DLD1 (cell line): ENCODE data around the gene CENPP.

Experiments used
- in situ Hi-C: cut with HindIII; loops from 2 replicates; pipeline ENCODE4 v1.10.0; 2017; ENCODE audit warnings: low sequenced_read_pairs

Gene CENPP

DNA sequence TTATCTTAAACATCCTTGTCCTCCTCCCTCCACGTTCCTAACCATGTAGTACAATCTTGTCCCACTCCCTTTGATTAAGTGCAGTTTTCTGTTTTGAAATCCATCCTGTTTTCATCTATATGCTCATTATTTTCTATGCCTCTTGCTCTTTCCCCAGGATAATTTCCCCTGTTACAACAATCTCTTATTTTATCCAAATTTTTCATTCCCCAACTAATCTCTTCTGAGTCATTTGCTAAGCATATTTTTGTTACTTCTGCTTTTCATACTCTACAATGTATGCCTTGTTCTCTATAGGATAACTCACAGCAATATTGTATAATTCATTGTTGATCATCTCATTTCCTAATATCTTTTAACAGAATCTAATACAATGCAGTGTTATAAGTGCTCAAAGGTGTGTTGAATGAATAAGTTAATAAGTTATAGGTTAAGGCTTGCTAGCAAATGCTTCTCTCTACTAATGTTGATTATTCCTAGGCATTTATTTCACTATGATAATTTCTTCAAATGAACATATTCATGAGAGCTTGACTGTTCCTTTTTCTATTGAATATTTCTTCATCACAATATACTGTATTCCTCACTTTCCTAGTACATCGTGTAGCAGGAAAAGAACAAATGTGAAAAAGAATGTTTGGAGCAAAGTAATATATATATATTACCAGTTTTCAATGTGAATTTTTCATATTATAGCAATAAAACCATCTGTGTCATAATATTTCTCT is 97.0 kb downstream of the CENPP start:
- in situ Hi-C loops, result no loop called here

DNA sequence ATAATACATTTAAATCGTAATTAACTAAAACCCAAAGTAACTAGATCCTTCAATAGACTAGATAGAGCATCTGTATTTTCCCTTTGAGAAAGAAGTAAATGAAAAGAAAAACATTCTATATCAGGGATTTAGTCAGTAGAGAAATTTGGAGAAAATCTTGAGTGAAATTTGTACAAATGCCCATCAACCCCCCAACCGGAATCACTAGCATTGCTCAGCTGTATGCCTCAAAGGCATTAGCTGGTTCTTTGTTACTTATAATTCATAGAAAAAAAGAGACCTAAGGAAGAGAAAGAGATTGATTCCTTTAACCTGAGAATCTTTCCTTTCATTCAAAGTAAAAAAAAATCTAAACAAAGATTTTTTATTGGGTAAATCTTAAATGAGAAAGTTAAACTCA is 97.9 kb downstream of the CENPP start:
- in situ Hi-C loops, result no loop called here

DNA sequence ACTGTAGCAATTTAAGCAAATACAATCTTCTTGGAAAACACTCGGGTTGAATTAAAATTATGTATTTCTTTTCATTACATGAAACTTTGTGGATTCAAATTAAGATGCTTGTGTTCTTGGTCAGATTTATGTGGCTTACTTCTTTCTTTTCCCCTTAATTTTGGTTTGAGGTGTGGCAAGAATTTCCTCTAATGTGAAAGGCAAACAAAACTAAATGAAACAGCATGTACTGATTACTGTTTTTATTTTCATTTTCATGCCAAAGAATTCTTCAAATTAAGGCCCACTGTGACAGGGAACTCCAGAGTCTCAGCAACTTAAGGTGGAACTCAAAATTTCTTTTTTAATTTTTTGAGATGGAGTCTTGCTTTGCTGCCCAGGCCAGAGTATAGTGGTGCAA is 98.6 kb downstream of the CENPP start, which contains the start of gene OMD:
OMD (minus strand) TSS at position 132 of the 400 bp plus-strand sequence. CDS start 6,913 bp downstream, outside the sequence.
- in situ Hi-C loops, result no loop called here

DNA sequence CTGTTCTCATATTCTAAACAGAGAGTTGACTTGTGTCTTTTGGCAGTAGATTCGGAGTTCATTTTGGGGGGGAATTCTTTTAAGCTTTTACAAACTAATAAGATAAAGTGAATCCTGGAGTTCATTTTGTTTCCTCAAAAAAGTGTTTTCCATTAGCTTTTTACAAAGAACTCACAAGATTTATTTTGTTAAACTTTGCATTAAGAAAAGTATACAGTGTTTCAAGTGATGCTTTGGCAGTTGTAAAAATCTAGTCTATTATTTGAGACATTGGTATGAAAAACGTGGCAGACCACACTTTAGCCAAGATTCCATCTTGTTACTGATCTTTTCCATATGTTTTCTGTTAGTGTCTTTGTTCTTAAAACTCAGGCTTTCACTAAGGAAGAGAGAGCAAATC is 99.7 kb downstream of the CENPP start:
- in situ Hi-C loops, result no loop called here

DNA sequence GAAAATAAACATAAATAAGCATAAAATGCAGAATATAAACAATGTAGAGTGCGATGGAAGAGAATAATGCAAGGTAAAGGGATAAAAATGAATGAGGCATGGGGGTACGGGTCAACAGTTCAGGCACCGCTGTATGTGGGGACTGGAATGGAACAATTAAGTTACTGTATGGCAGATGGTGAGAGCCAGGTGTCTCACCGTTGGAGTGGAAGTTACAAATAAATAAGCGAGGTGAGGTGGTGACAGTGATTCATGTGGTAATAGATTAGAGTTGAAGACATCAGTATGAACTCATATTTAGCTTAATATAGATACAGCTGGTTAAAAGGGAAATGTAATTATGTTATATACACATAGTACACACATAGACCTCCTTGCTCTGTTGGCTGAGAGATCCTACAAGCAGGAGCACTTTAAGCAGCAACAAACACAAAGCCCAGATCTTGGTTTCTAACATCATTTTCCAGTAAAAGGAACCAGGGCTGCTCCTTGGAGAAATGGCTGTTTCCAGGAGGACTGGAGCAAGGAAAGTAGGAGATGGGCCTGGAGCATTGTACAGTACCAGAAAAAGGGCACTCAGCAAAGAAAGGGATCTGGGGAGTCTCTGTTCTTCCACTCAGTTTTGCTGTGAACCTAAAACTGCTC is 100.9 kb downstream of the CENPP start:
- in situ Hi-C loops, result no loop called here

DNA sequence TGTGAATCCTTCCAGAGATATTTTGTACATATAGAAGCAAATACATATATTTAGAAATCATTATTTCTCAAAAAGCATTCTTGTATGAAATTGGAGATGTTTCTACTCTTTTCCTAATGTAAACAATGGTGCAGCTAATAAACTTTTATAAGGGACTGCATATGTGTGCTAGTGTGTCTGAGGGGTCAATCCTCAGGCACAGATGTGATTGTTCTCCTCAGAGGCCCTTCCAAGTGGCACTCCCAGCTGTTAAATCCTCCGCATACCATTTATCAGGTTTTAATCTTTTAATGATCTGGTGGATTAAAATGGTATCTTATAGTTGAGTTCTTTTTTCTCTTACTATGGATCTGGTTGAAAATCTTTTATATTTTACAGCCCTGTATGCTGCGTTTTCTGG is 104.1 kb downstream of the CENPP start:
- in situ Hi-C loops, result no loop called here

DNA sequence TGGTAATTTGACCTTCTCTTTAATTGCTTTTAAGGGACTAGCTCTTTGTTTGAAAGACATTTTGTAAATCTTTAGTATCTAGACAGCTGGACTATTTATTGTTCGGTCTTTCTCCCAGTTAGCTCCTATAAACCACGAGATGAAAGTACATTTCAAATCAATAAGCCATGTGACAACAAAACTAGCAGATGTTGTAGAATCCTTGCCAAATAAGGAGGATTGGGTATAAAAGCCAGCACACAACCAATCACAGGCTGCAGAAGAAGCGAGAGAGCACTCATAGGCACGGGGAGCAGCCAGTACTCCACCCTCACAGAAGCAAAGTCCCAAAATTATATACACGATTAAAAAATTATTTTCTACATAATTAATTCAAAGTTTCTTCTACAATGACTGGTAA is 106.6 kb downstream of the CENPP start:
- in situ Hi-C loops, result no loop called here

DNA sequence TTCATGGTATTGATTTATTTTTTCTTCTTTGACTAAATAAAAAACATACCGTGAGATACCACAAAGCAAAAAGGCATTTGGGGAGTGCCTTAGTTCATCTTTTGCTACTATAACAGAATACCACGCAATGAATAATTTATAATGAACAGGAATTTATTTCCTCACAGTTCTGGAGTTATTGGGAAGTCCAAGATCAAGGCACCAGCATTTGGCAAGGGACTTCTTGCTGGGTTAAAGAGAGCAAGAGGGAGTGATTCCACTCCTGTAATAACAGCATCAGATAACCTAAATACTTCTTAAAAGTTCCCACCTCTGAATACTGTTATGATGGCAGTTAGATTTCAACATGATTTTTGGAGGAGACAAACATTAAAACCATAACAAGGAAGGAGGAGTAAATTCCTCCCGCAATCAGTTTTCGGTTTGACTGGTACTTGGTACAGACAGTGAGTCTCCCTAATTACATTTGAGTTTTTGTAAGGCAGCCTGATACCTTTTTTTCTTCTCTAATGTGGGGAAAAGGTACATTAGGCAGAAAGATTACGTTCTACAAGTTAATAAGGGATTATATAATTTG is 107.3 kb downstream of the CENPP start:
- in situ Hi-C loops, result no loop called here

DNA sequence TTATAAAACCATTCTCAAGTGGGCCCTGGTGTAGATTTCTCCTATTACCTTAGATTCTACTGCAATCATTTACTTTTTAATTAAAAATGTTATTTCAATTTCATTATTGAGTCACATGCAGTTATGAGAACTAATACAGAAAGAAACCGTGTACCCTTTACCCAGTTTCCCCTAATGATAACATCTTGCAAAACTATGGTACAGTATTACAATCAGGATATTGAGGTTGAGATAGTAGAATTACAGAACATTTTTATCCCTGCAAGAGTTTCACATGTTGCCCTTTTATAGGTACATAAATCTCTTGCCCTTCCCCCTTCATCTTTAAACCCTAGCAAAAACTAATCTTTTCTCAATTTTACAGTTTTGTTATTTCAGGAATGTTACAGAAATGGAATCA is 109.5 kb downstream of the CENPP start:
- in situ Hi-C loops, result no loop called here

DNA sequence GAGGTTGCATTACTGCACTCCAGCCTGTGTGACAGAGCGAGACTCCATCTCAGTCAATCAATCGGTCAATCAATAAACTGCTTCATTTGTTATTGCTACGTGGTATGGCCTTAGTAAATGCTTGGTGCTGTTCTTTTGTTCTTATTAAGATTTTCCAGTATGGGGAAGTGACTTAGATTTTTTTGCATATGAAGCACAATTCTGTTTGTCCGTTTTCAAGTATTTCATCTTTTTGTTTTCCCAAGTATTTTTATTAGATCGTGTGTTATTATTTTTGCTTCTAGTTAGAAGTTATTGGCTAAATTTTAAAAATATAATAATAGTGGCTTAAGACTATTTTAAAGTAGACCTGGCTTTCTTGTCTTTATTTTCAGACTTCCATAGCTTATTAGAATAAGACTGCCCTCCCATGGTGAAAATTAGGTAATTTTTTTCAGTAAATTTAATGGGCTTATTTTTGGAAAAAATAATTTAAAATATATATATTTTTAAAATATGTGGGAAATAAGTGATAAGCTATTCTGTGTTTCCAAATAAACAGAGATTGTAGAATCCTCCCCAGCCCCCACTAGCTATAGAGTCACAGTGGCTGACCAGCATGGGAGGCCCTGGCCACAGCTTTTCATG is 113.3 kb downstream of the CENPP start:
- in situ Hi-C loops, result no loop called here

DNA sequence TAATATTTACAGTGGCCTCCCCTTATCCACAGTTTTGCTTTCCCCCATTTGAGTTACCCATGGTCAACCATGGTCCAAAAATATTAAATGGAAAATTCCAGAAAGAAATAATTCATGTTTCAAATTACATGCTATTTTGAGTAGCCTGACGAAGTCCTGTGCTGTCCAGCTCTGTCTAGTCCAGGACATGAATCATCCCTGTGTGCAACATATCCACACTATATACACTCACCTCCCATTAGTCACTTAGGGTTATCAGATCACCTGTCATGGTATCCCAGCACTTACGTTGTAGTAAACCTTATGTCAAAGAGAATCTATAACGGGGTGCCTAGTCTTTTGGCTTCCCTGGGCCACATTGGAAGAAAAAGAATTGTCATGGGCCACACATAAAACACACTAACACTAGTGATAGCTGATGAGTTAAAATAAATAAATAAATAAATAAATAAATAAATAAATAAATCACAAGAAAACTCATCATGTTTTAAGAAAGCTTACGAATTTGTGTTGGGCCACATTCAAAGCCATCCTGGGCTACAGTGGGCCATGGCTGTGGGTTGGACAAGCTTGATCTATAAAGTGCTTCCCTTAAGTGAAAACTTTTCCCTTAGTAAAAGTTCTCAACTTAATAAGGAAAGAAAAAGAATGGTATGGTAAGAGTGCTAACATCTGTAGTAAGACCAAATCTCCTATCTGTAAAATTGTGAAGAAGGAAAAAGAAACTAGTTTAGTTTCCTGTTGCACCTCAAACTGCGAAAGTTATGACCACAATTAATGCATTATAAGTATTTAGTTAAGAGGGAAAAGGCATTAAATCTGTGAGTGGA is 114.4 kb downstream of the CENPP start:
- in situ Hi-C loops, result no loop called here

DNA sequence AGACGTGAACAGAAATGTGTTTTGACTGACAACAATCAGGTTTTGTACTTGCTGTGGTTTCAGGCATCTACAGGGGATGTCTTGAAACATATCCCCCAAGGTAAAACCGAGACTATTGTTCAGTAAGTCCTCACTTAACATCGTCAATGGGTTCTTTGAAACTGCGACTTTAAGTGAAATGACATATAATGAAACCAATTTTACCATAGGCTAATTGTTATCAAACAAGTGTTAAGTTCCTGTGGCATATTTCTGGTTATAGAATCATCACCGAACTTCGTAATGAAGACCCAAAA is 114.9 kb downstream of the CENPP start:
- in situ Hi-C loops, result no loop called here

DNA sequence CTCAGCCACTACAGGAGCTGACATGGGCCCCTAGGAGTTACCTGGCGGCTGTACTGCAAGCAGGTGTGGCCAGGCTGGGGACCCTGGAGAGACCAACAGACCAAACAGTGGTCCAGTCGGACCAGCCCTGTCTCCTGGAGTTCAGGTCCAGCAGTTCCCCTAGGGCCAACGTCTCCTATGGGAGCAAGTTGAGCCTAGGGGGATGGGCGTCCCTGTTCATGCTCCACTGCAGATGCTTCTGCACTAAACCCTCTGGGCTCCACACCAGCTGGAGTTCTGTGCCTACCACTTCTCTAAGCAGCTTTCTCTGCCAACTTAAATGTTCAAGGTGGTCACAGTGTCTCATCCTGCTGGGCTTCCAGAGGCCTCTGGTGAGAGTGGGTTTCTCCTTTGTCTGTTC is 119.1 kb downstream of the CENPP start:
- in situ Hi-C loops, result no loop called here

DNA sequence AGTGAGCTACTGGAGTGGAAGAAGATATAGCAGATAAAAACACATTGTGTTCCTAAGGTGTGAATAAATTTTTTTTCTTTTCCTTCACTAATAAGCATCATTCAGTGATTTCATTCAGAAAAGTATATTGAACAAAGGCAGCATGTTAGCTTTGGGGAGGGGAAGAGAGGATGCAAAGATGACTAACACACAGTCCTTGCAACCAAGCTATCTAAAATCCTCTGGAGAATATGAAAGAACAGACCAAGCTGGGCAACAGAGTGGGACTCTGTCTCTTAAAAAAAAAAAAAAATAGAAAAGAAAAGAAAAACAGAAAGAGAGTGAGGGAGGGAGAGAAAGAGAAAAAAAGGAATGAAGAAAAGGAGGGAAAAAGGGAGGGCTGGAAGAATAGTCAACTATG is 120.8 kb downstream of the CENPP start:
- in situ Hi-C loops, result no loop called here

DNA sequence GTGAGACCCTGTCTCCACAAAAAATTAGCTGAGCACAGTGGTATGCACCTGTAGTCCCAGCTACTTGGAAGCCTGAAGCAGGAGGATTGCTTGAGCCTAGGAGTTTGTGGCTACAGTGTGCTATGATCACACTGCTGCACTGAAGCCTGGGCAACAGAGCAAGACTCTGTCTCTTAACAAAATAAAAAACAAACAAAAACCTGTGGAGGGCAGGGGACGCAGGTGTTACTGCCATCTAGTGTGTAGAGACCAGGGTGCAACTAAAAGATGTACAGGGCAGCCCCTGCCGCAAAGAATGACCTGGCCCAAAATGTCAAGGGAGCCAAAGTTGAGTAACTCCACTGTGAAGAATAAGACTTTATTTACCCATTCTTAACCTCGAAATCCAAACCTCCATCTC is 129.5 kb downstream of the CENPP start:
- in situ Hi-C loops, result no loop called here

DNA sequence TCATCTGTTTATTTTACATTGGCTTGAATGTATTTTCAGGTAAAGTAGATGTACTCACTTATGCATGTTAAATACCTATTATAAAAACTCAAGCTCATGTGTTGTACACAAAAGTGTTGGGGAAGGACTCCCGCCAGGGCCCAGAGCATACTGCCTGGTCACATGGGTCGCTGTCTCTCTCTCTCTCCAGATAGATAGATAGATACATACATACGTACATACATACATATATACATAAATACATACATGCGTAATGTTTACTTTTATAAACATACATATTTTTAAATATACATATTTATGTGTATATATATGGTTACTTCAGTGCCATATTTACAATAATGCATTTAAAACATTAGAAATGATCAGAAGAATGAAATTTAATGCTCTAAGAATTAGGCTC is 131.8 kb downstream of the CENPP start:
- in situ Hi-C loops, result no loop called here

DNA sequence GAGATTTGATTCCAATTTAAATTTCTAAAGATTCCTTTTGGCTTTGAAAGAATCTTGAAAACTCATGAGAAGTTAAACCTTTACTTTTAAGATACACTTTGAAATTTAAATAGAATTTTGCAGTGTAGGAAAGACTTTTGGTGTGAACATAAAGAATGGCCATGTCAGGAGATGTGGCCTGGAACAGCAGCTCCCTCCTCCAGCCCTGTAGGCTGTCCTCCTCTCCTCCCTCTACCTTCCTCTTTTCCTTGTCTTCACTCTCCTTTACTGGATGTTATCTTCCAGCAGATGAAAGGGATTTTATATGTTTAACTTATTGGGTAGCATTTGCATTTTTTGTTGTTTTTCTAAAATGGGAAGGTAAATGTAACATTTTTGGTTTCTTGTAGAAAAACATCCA is 137.6 kb downstream of the CENPP start:
- in situ Hi-C loops, result no loop called here

DNA sequence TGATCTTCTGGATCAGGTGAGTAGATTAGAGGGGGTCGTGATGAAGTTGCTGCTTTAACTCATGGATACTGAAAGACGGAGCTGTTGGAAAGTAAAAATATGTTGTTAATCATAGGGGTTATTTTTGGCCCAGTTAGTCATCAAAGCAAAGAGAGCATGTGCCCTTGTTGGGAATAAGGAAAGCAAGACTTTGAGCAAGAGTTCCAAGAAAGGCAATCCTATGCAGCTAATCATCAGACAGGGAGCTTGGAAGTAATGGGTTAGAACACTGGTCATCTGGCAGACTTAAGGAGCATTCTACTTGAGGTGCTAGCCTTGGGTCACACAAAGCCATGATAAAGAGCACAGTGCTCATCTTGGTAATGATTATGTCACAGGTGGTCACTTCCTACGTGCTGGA is 138.2 kb downstream of the CENPP start:
- in situ Hi-C loops, result no loop called here

DNA sequence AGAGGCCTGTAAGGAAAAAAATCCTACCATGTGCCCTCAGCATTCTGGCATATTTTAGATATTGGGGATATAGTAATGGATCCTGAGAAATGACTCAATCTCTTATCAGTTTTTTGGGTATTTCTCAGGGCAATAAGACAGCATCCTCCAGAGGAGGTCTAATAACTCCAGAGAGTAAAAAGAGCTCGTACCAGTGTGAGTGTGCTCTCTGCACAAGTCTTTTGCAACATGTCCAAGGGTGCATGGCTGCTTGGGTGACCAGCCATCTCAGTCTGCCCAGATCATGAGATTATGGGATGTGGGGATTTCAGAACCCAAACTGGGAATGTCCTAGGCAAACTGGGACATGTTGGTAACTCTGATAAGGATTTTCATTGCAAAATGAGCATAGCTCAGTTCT is 141.3 kb downstream of the CENPP start:
- in situ Hi-C loops, result no loop called here

DNA sequence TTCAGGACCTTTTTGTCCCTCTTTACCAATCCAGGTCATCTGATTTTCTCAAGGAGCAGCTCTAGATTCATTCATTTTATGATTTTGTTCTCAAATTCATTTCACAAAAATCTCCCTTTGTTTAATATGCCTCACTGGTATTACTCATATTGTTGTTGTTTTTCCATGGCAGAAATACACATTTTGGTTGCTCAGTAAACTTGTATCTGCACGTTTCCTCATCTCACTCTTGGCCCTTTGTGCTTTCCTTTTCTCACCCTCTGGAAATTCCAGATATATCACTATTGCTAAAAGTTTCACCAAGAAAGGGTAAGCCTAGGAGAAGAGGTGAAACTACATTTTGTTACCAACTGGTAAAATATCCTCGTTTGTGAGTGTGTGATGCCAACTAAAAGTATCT is 141.8 kb downstream of the CENPP start:
- in situ Hi-C loops, result no loop called here

DNA sequence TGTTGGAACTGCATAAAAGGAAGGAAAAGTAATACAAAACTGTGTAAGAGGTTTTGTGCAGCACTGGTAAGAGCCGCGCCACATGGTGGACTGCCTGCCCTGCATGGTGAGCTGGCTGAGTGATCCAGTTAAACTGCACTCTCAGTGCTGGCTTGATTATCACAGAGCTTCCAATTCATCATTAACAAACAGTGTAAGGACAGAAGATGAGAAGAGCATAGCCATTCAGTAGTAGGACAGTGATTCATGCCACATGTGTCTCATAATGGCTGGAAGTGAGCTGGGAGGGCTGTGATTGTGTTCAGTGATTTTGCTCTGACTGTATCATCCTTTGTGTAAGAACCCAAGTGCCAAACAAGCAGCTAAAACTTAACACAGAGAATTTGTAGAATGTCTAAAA is 142.5 kb downstream of the CENPP start:
- in situ Hi-C loops, result no loop called here
